GM12875 (cell line): ENCODE data around the gene GSE1.

ENCODE experiments used
- H3K4me3 ChIP-seq: one replicate; pipeline ENCODE4 v1.5.1; 2011; ENCODE audit warnings: low read depth, low read length, control low read depth
- TF ChIP-seq, protein P1 (sequence below): IDR thresholded peaks from 2 replicates; pipeline ENCODE4 v1.5.1; 2011; ENCODE audit warnings: low read depth, mild to moderate bottlenecking, control low read depth, inconsistent platforms, low read length, moderate library complexity, borderline replicate concordance; ENCODE audit not compliant: insufficient read depth

The GSE1 gene

DNA sequence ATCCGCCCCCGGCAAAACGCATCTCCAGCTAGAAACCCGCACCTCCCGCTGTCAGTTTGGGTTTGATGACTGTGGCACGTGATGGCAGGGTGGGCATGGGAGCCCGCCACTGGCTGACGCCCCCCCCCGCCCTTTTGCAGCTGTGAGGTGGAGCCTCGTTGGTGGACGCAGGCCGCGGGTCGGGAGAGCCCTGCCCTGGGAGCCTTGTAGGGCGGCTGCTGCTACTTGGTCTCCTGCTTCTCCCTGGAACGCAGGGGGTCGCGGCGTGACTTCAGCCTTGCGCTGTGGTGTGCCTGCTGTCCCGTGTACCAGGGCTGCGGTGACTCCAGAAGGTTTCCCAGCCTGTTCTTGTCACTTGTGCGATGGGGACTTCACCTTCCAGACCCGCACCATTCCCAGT lies 28.2 kb downstream of the GSE1 start:
- H3K4me3 ChIP-seq, result no peak overlapping the region
- TF ChIP-seq, protein P1, sequence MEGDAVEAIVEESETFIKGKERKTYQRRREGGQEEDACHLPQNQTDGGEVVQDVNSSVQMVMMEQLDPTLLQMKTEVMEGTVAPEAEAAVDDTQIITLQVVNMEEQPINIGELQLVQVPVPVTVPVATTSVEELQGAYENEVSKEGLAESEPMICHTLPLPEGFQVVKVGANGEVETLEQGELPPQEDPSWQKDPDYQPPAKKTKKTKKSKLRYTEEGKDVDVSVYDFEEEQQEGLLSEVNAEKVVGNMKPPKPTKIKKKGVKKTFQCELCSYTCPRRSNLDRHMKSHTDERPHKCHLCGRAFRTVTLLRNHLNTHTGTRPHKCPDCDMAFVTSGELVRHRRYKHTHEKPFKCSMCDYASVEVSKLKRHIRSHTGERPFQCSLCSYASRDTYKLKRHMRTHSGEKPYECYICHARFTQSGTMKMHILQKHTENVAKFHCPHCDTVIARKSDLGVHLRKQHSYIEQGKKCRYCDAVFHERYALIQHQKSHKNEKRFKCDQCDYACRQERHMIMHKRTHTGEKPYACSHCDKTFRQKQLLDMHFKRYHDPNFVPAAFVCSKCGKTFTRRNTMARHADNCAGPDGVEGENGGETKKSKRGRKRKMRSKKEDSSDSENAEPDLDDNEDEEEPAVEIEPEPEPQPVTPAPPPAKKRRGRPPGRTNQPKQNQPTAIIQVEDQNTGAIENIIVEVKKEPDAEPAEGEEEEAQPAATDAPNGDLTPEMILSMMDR, result no peak

DNA sequence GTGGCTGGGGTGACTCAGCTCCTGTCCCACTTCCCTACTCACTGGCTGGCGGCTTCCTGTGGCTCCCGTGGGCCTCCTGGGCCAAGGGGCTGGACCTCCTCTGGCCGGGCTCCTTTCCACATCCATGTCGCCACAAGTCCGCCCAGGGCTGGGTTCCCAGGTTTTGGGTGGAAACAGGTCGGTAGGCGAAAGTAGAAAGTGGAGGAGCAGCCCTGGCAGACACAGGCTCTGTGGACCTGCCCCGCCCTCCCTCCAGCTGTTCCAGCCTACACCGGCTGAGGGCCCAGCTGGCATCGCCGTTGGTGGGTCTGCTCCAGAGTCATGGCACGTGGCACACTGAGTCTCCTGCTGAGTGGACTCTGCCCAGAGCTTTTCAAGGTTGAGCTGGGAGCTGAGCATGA lies 28.7 kb downstream of the GSE1 start:
- TF ChIP-seq, protein P1, result no peak
- H3K4me3 ChIP-seq, result no peak overlapping the region

DNA sequence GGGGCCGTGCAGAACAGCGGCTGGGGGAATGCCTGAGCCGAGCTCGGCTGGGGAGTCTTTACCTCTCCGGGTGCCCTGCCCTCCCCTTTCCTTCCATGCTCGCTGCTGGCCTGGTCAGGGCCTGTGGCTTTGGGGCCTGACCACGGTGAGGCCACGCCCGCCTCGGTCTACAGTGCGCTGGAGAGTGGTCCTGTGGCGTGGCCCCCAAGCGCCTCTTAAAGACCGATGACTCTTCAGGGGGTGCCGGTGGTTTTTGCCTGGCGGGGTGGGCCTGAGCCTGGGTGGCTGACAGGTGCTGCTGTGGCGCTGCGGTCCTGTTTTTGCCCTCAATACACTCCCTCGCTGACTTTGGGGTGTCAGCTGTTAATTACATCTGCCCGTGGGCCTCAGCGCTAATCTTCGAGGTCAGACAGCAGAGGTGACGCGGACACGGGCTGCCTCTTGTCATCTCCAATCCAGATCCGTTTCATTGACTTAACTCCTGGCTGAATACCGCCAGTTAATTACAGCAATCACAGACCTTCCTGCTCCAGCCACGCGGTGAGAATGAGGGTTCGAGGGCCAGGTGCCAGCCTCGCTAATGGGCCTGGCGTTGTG lies 29.7 kb downstream of the GSE1 start:
- TF ChIP-seq, protein P1, result no peak
- no peak overlapping the region for H3K4me3 ChIP-seq

DNA sequence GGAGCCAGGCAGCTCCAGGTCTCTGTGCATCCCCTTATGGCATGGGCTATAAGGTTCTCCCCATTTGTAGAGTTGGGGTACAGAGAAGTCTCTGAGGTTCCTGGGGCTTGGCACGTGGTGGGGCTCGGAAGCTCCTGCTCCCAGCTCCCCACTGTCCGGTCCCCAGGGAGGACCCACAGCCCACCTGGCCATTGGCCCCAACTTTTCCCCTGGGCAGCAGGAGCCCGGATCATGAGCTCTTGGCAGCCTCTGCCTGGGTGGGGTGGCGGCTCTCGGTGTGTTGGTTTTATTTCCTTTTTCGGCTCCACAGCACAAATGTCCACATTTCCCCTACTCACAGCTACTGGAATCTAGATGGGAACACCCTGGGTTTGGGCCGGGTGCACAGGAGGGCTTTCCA lies 30.5 kb downstream of the GSE1 start:
- H3K4me3 ChIP-seq, result no peak overlapping the region

DNA sequence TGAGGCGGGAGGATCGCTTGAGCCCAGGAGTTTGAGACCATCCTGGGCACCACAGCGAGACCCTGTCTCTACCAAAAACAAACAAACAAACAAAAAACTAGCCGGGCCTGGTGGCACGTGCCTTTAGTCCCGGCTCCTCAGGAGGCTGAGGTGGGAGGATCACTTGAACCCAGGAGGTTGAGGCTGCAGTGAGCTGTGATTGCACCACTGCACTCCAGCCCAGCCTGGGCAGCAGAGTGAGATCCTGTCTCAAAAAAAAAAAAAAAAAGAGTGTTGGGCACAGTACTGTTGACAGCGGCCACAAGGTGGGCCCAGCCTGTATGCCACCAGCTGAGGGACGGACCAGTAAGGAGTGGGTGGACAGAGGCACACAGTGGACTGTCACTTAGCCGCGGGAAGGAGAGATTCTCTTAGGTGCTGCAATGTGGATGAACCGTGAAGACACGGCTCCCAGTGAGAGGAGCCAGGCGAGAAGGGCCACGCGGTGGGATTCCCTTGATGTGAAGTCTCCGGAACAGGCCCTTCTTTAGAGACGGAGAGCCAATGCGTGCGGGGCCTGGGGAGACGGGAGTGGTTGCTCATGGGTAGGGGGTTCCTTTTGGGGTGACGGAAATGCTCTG lies 31.1 kb downstream of the GSE1 start:
- TF ChIP-seq, protein P1, result no peak
- no peak overlapping the region for H3K4me3 ChIP-seq

More for the DNA sequence above, 30.5 kb downstream of the GSE1 start:
- TF ChIP-seq, protein P1, result no peak

DNA sequence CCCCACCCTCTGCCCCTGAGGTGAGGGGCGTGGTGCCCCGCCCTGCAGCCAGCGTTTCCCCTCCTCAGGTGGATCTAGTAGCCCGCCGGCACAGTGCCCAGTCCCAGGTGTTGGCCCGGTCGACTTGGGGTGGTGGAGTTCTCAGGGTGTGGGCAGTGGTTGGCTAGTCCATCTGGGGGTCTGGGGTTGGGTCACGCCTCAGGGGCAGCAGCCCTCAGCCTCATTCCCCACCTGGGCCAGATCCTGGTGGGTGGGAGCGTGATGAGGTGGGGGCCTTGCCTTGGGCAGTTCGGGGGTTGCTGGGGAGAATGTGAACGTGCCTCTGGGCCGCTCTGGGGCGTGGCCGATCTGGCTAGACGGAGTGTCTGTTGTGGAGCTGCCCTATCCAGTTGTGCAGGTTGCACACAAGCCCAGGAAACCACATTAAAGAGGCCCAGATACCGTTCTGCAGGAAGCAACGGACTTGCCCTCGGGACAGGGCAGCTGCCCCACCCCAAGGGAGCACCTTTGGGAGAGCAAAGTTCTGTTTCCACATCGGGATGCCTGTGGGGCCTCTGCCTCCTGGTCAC lies 32.0 kb downstream of the GSE1 start:
- TF ChIP-seq, protein P1, result no peak
- H3K4me3 ChIP-seq, result no peak overlapping the region
